Measurements from ENCODE around the gene IDS. TPM values are rescaled to one million over a fixed set of nuclear protein-coding genes. Genes with fewer than 3 reads are reported as not detected.

IDS gene
- total RNA-seq, 4 donors from 2014 or later = 55.7 to 97.7 (median 63.5) TPM

DNA sequence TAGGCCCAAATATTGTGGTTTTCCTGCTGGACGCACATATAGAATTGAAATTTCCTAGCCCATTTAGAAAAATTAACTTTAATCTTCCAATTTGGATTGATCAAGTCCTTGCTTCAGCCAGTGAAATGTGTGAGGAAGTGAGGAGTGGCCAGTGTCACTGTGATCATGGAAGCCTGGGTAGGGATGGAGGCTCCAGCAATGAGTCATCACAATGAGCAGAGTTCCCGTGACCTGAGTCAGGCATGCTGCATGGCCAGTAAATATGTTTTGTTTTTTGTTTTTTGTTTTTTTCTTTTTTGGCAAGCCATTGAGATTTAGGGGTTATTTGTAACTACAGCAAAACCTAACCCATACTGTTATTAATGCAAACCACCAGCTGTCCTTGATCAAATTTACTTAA lies 52.1 kb downstream of the IDS start:
- no peak overlapping the region for H3K4me3 ChIP-seq
- H3K27me3 ChIP-seq = no peaks in the 10 kb centered on the region
- no peaks in the 10 kb centered on the region for H3K36me3 ChIP-seq
- H3K4me1 ChIP-seq = no peaks in the 10 kb centered on the region
- TF ChIP-seq EP300 (IDR thresholded peaks at IDR 0.05) (no peak), POLR2AphosphoS5 (IDR thresholded peaks at IDR 0.05) (no peak), POLR2A (IDR thresholded peaks at IDR 0.05) (no peak), CTCF (IDR thresholded peaks at IDR 0.05) (no peak)
- DNase-seq (ENCODE audit: low spot score in 2 of 2) = no peak
- no peak overlapping the region for H3K27ac ChIP-seq
- WGBS = 67% methylated on average over 2 of the region's 2 CpGs
- H3K9me3 ChIP-seq = no peaks in the 10 kb centered on the region

DNA sequence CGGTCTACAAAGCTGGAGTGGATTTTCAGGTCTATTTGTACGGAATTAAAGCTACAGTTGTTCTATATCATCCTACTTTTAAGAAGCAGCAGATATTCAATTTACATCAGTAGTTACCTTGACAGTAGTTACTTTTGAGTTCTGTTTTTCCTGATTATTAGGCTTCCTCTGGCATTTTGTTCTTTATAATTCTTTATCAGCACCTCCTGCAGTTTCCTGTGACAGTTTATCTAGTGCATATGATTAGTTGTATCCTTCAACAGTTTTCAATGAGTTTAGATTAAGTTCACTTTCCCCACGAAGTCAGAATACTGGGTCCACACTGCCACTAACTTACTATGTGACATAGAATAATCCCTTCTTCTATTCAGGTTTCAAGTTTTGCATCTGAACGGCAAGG lies 71.7 kb downstream of the IDS start:
- DNase-seq (ENCODE audit: low spot score in 2 of 2) = no peak
- 71% methylated on average over 4 of the region's 4 CpGs for WGBS
- TF ChIP-seq POLR2A (IDR thresholded peaks at IDR 0.05) (no peak), CTCF (IDR thresholded peaks at IDR 0.05) (no peak), EP300 (IDR thresholded peaks at IDR 0.05) (no peak), POLR2AphosphoS5 (IDR thresholded peaks at IDR 0.05) (no peak)
- no peaks in the 10 kb centered on the region for H3K36me3 ChIP-seq
- H3K27ac ChIP-seq = no peak overlapping the region
- H3K9me3 ChIP-seq = no peaks in the 10 kb centered on the region
- H3K4me1 ChIP-seq = no peaks in the 10 kb centered on the region
- H3K4me3 ChIP-seq = no peak overlapping the region
- H3K27me3 ChIP-seq = no peaks in the 10 kb centered on the region

- Histone ChIP-seq H3K36me3 (no peaks in the 10 kb centered on the region), H3K27me3 (no peaks in the 10 kb centered on the region), H3K27ac (no peak overlapping the region), H3K4me1 (no peaks in the 10 kb centered on the region), H3K9me3 (no peaks in the 10 kb centered on the region), H3K4me3 (no peak overlapping the region)
- WGBS = 80% methylated on average over 4 of the region's 4 CpGs
- no peak for DNase-seq (ENCODE audit: low spot score in 2 of 2)
- TF ChIP-seq POLR2AphosphoS5 (IDR thresholded peaks at IDR 0.05) (no peak), CTCF (IDR thresholded peaks at IDR 0.05) (no peak), POLR2A (IDR thresholded peaks at IDR 0.05) (no peak), EP300 (IDR thresholded peaks at IDR 0.05) (no peak)
Measured at GRCh38 chrX:149433051-149433450, 72.1 kb downstream of the IDS start.

Other genes starting within 250 kb of the IDS start
- 10 to 100 TPM in 1 of 4 donors, 1 to 10 TPM in 3; 5.7 to 10.9 (median 8.7) TPM for gene EOLA1, start 35.7 kb upstream of the IDS start, total RNA-seq
- not detected for gene HSFX3, start 44.6 kb upstream of the IDS start, total RNA-seq
- gene MAGEA9B, start 82.2 kb upstream of the IDS start, total RNA-seq = not detected
- gene HSFX2, start 90.0 kb upstream of the IDS start, total RNA-seq = 1 to 10 TPM in 1 of 4 donors, under 1 TPM in 1, not detected in 2; 0.38 to 4.8 TPM
- gene TMEM185A, start 126.5 kb upstream of the IDS start, total RNA-seq = 10 to 100 TPM; 22.0 to 37.9 (median 31.5) TPM
- under 1 TPM in 1 of 4 donors, not detected in 3; 0.26 TPM for gene MAGEA11, start 206.8 kb upstream of the IDS start, total RNA-seq

Data from suprapubic skin (tissue), 4 donors.